ENCODE measurements around the gene PSG1.
"Not testable (repeated sequence)": the region's sequence is repeated elsewhere in the genome, so short reads cannot be mapped to it uniquely, and the experiment has no call there.

DNA sequence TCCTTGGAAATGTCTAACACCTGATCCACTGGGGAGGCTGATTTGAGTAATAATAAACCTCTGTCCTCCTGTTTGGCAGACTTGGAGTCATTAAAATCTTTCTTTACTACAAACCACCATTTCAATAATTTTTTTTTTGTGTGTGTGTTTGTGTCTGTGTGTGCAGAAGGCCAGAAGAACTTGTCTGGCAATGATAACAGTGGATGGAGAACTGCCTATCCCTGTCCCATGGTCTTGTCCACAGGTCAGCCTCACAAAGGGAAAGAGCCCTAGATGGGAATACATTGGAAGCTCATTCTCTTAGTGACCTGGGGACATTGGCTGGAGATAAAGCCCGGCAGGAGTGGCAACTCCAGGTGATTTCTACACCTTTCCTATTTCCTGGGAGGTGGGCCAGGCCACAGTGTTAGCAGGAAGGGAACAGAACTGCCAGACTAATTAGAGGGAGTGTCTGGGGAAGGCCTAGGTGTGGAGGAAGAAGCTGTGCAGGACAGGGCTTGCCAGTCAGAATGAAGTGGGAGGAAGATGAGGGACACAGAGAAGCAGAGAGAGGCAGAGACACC, 27.7 kb downstream of the PSG1 start:
- TF ChIP-seq, protein P1, sequence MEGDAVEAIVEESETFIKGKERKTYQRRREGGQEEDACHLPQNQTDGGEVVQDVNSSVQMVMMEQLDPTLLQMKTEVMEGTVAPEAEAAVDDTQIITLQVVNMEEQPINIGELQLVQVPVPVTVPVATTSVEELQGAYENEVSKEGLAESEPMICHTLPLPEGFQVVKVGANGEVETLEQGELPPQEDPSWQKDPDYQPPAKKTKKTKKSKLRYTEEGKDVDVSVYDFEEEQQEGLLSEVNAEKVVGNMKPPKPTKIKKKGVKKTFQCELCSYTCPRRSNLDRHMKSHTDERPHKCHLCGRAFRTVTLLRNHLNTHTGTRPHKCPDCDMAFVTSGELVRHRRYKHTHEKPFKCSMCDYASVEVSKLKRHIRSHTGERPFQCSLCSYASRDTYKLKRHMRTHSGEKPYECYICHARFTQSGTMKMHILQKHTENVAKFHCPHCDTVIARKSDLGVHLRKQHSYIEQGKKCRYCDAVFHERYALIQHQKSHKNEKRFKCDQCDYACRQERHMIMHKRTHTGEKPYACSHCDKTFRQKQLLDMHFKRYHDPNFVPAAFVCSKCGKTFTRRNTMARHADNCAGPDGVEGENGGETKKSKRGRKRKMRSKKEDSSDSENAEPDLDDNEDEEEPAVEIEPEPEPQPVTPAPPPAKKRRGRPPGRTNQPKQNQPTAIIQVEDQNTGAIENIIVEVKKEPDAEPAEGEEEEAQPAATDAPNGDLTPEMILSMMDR (IDR thresholded peaks at IDR 0.05), result not testable (repeated sequence)
- not testable (repeated sequence) for TF ChIP-seq POLR2A (IDR thresholded peaks at IDR 0.05)

All from body of pancreas (tissue), 4 donors.